Retina (tissue), 1 donor: ENCODE data around the gene HAUS7.
"Not testable (repeated sequence)": the region's sequence is repeated elsewhere in the genome, so short reads cannot be mapped to it uniquely, and the experiment has no call there.

Experiments
- DNase-seq: peaks from one replicate; pipeline ENCODE4 v3.0.0-alpha.2; 2016

HAUS7 gene

GRCh38 chrX:153406011-153406410 lies 64.4 kb downstream of the HAUS7 start:
- no peak for DNase-seq

- DNase-seq = no peak
These were observed 65.0 kb downstream of the HAUS7 start for GRCh38 chrX:153405426-153405825.

GRCh38 chrX:153404333-153404732 lies 66.0 kb downstream of the HAUS7 start:
- not testable (repeated sequence) for DNase-seq

DNA sequence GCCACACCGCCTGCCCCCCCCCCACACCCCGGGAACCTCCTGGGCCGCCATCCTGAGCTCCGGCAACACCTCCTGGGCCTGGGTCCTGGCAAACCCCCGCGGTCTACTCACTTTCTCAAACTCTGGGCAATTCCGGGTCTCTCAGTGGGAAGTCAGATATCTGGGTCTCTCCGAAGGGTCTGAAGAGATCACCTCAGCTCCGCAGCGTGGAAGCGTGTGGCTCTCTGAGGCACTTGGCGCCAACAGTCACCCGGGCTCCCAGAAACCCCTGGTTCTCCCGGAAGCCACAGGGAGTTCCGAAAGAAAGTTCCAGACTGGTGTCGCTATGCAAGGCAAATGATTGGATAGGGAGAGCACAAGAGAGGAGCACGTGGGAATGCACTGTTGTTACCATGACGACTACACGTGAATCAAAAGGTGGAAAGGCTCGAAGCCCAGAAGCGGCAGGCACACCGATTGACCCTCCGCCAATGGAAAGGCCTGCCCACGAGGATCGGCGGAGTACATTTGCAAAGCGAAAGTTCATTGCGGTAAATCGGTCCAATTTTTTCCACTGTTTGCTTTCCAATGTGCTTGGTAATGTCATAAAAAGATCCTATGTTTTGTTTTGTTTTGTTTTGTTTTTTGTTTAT lies 69.1 kb downstream of the HAUS7 start, which contains the start of gene PNMA6E:
TSS of gene PNMA6E (minus strand) at position 218 of the 632 bp plus-strand sequence. CDS start 2,501 bp downstream, outside the sequence.
- no peak for DNase-seq

- DNase-seq = no peak
These were observed 69.9 kb downstream of the HAUS7 start for GRCh38 chrX:153400146-153401132.

- no peak for DNase-seq
These were observed 72.0 kb downstream of the HAUS7 start for GRCh38 chrX:153398275-153398960.
